ENCODE results near the gene SPTBN2.
"Not testable (repeated sequence)": the region's sequence is repeated elsewhere in the genome, so short reads cannot be mapped to it uniquely, and the experiment has no call there.

The SPTBN2 gene

GRCh38 chr11:66646828-66647227 lies 82.2 kb downstream of the SPTBN2 start:
- peaks cover 76% of the 10 kb centered on the region for H3K4me1 Mint-ChIP-seq
- H3K4me3 Mint-ChIP-seq = peak overlapping the region; percentile 91
- H3K27me3 Mint-ChIP-seq = no peaks in the 10 kb centered on the region
- no peaks in the 10 kb centered on the region for H3K9me3 Mint-ChIP-seq
- H3K27ac Mint-ChIP-seq = peak overlapping the region; percentile 65
- peaks cover 46% of the 10 kb centered on the region for H3K36me3 Mint-ChIP-seq

GRCh38 chr11:66643745-66644437 lies 85.1 kb downstream of the SPTBN2 start:
- peak overlapping the region; percentile 38 for H3K27ac Mint-ChIP-seq
- peaks cover 59% of the 10 kb centered on the region for H3K36me3 Mint-ChIP-seq
- no peaks in the 10 kb centered on the region for H3K9me3 Mint-ChIP-seq
- peak overlapping the region; percentile 91 for H3K4me3 Mint-ChIP-seq
- peaks cover 85% of the 10 kb centered on the region for H3K4me1 Mint-ChIP-seq
- no peaks in the 10 kb centered on the region for H3K27me3 Mint-ChIP-seq

GRCh38 chr11:66641834-66642233 lies 87.2 kb downstream of the SPTBN2 start:
- H3K27me3 Mint-ChIP-seq = no peaks in the 10 kb centered on the region
- peak overlapping the region; percentile 91 for H3K4me3 Mint-ChIP-seq
- no peaks in the 10 kb centered on the region for H3K9me3 Mint-ChIP-seq
- peak overlapping the region; percentile 86 for H3K27ac Mint-ChIP-seq
- H3K36me3 Mint-ChIP-seq = peaks cover 50% of the 10 kb centered on the region
- H3K4me1 Mint-ChIP-seq = peaks cover 87% of the 10 kb centered on the region

- not testable (repeated sequence) for H3K27me3 Mint-ChIP-seq, H3K9me3 Mint-ChIP-seq
- peak overlapping the region; percentile 89 for H3K27ac Mint-ChIP-seq
- H3K4me3 Mint-ChIP-seq = peak overlapping the region; percentile 91
- peaks cover 67% of the 10 kb centered on the region for H3K4me1 Mint-ChIP-seq
- H3K36me3 Mint-ChIP-seq = peaks cover 37% of the 10 kb centered on the region
Observed at GRCh38 chr11:66639814-66640340, 89.1 kb downstream of the SPTBN2 start.

- Mint-ChIP-seq H3K4me1 (peaks cover 67% of the 10 kb centered on the region), H3K4me3 (peak overlapping the region; percentile 91), H3K36me3 (peaks cover 40% of the 10 kb centered on the region), H3K27me3 (no peaks in the 10 kb centered on the region), H3K27ac (peak overlapping the region; percentile 95), H3K9me3 (no peaks in the 10 kb centered on the region)
Observed at GRCh38 chr11:66639066-66639813, 89.8 kb downstream of the SPTBN2 start.

GRCh38 chr11:66638177-66639065 lies 90.6 kb downstream of the SPTBN2 start, which contains the start of gene RBM4:
Gene RBM4 (plus strand): TSS chr11:66638703. CDS start chr11:66639712, 1,009 bp downstream.
- no peaks in the 10 kb centered on the region for H3K27me3 Mint-ChIP-seq
- H3K4me1 Mint-ChIP-seq = peaks cover 62% of the 10 kb centered on the region
- H3K27ac Mint-ChIP-seq = peak within 1 kb of the TSS; percentile 95
- peak within 1 kb of the TSS; percentile 91 for H3K4me3 Mint-ChIP-seq
- peaks cover 39% of the 10 kb centered on the region for H3K36me3 Mint-ChIP-seq
- H3K9me3 Mint-ChIP-seq = no peaks in the 10 kb centered on the region

- H3K36me3 Mint-ChIP-seq = peaks cover 31% of the 10 kb centered on the region
Observed at GRCh38 chr11:66637557-66638176, 91.3 kb downstream of the SPTBN2 start.

GRCh38 chr11:66636411-66636810 lies 92.6 kb downstream of the SPTBN2 start:
- peaks cover 28% of the 10 kb centered on the region for H3K36me3 Mint-ChIP-seq

More at GRCh38 chr11:66637557-66638176, 91.3 kb downstream of the SPTBN2 start:
- no peaks in the 10 kb centered on the region for H3K27me3 Mint-ChIP-seq
- peak overlapping the region; percentile 91 for H3K4me3 Mint-ChIP-seq
- peaks cover 54% of the 10 kb centered on the region for H3K4me1 Mint-ChIP-seq
- H3K9me3 Mint-ChIP-seq = no peaks in the 10 kb centered on the region
- H3K27ac Mint-ChIP-seq = peak overlapping the region; percentile 95

More at GRCh38 chr11:66636411-66636810, 92.6 kb downstream of the SPTBN2 start:
- Mint-ChIP-seq H3K4me3 (no peak overlapping the region), H3K27ac (no peak overlapping the region), H3K4me1 (peaks cover 48% of the 10 kb centered on the region), H3K9me3 (no peaks in the 10 kb centered on the region), H3K27me3 (no peaks in the 10 kb centered on the region)
